Loucy (cell line): ENCODE data around the gene TRAPPC12.
"Not testable (repeated sequence)": the region's sequence is repeated elsewhere in the genome, so short reads cannot be mapped to it uniquely, and the experiment has no call there.

Source experiments
- H2AFZ ChIP-seq: fragments of 200-600 bp; sonication (generic); 2 replicates; pipeline ENCODE4 v1.6.0; 2016; ENCODE audit warnings: antibody characterized with exemption, mild to moderate bottlenecking, low read length, moderate library complexity
- H3F3A ChIP-seq: fragments of 200-600 bp; 2 replicates; pipeline ENCODE4 v1.6.0; 2016; ENCODE audit warnings: antibody characterized with exemption, low read depth, mild to moderate bottlenecking
- H3K27me3 ChIP-seq: fragments of 200-600 bp; sonication (generic); 2 replicates; pipeline ENCODE4 v1.6.1; 2014; ENCODE audit warnings: low read length, mild to moderate bottlenecking; ENCODE audit not compliant: insufficient read depth, poor library complexity, severe bottlenecking
- H3K36me3 ChIP-seq: fragments of 200-600 bp; sonication (generic); 2 replicates; pipeline ENCODE4 v1.6.1; 2016; ENCODE audit warnings: low read length; ENCODE audit not compliant: insufficient read depth
- H3K4me1 ChIP-seq: fragments of 200-600 bp; sonication (generic); 2 replicates; pipeline ENCODE4 v1.5.1; 2014; ENCODE audit warnings: low read length, mild to moderate bottlenecking; ENCODE audit not compliant: insufficient read depth, poor library complexity, severe bottlenecking
- H3K4me2 ChIP-seq: fragments of 200-600 bp; sonication (generic); 2 replicates; pipeline ENCODE4 v1.6.0; 2014; ENCODE audit warnings: antibody characterized with exemption, low read length, low read depth, mild to moderate bottlenecking; ENCODE audit not compliant: poor library complexity, severe bottlenecking
- H3K4me3 ChIP-seq: fragments of 200-600 bp; sonication (generic); 2 replicates; pipeline ENCODE4 v1.5.1; 2014; ENCODE audit warnings: low read length, mild to moderate bottlenecking, mixed read lengths; ENCODE audit not compliant: poor library complexity, severe bottlenecking
- H3K79me2 ChIP-seq: fragments of 200-600 bp; sonication (generic); 2 replicates; pipeline ENCODE4 v1.6.1; 2014; ENCODE audit warnings: low read length; ENCODE audit not compliant: insufficient read depth
- H3K9ac ChIP-seq: fragments of 200-600 bp; sonication (generic); 2 replicates; pipeline ENCODE4 v1.6.0; 2014; ENCODE audit warnings: mild to moderate bottlenecking, low read depth, low read length, moderate library complexity; ENCODE audit not compliant: poor library complexity, severe bottlenecking
- H3K9me2 ChIP-seq: fragments of 200-600 bp; sonication (generic); replicated peaks from 2 replicates; pipeline ENCODE4 v1.6.1; 2016; ENCODE audit warnings: low read depth, low read length, mixed read lengths
- H3K9me3 ChIP-seq: fragments of 200-600 bp; sonication (generic); 2 replicates; pipeline ENCODE4 v1.6.1; 2014; ENCODE audit warnings: mild to moderate bottlenecking, antibody characterized with exemption, low read length, low read depth; ENCODE audit not compliant: insufficient read depth
- H4K20me1 ChIP-seq: fragments of 200-600 bp; sonication (generic); 2 replicates; pipeline ENCODE4 v1.6.0; 2014; ENCODE audit warnings: antibody characterized with exemption, low read length, mild to moderate bottlenecking; ENCODE audit not compliant: insufficient read depth, poor library complexity, severe bottlenecking
- EZH2phosphoT487 ChIP-seq: fragments of 200-600 bp; IDR thresholded peaks from 2 replicates; pipeline ENCODE4 v1.6.1; 2018; ENCODE audit warnings: antibody characterized with exemption, mild to moderate bottlenecking, moderate library complexity, borderline replicate concordance
- TF ChIP-seq, protein P1 (sequence below): fragments of 200-600 bp; sonication (generic); conservative IDR thresholded peaks from 2 replicates; pipeline ENCODE4 v1.5.1; 2014; ENCODE audit warnings: mild to moderate bottlenecking, antibody characterized with exemption, low read length

The TRAPPC12 gene

GRCh38 chr2:3368261-3368722 is 11.2 kb upstream of the TRAPPC12 start:
- H3F3A ChIP-seq, result no peaks in the 10 kb centered on the region
- H2AFZ ChIP-seq, result no peak overlapping the region
- H3K4me3 ChIP-seq, result no peak overlapping the region
- H3K4me2 ChIP-seq, result no peak overlapping the region
- no peaks in the 10 kb centered on the region for H3K9me3 ChIP-seq
- no peak overlapping the region for H3K9ac ChIP-seq
- H4K20me1 ChIP-seq, result no peaks in the 10 kb centered on the region
- no peaks in the 10 kb centered on the region for H3K27me3 ChIP-seq
- TF ChIP-seq, protein P1, sequence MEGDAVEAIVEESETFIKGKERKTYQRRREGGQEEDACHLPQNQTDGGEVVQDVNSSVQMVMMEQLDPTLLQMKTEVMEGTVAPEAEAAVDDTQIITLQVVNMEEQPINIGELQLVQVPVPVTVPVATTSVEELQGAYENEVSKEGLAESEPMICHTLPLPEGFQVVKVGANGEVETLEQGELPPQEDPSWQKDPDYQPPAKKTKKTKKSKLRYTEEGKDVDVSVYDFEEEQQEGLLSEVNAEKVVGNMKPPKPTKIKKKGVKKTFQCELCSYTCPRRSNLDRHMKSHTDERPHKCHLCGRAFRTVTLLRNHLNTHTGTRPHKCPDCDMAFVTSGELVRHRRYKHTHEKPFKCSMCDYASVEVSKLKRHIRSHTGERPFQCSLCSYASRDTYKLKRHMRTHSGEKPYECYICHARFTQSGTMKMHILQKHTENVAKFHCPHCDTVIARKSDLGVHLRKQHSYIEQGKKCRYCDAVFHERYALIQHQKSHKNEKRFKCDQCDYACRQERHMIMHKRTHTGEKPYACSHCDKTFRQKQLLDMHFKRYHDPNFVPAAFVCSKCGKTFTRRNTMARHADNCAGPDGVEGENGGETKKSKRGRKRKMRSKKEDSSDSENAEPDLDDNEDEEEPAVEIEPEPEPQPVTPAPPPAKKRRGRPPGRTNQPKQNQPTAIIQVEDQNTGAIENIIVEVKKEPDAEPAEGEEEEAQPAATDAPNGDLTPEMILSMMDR, result no peak
- no peak for TF ChIP-seq EZH2phosphoT487
- no peaks in the 10 kb centered on the region for H3K36me3 ChIP-seq
- peaks cover 36% of the 10 kb centered on the region; the same call in 1 of the 2 replicates for H3K79me2 ChIP-seq
- peaks cover 2% of the 10 kb centered on the region for H3K4me1 ChIP-seq
- H3K9me2 ChIP-seq, result no peaks in the 10 kb centered on the region

DNA sequence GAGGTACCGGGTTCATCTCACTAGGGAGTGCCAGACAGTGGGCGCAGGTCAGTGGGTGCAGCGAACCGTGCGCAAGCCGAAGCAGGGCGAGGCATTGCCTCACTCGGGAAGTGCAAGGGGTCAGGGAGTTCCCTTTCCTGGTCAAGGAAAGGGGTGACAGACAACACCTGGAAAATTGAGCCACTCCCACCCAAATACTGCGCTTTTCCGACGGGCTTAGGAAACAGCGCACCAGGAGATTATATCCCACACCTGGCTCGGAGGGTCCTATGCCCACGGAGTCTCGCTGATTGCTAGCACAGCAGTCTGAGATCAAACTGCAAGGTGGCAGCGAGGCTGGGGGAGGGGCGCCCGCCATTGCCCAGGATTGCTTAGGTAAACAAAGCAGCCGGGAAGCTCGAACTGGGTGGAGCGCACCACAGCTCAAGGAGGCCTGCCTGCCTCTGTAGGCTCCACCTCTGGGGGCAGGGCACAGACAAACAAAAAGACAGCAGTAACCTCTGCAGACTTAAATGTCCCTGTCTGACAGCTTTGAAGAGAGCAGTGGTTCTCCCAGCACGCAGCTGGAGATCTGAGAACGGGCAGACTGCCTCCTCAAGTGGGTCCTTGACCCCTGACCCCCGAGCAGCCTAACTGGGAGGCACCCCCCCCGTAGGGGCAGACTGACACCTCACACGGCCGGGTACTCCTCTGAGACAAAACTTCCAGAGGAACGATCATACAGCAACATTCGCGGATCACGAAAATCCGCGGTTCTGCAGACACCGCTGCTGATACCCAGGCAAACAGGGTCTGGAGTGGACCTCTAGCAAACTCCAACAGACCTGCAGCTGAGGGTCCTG is 9.9 kb upstream of the TRAPPC12 start:
- H3K4me3 ChIP-seq, H3K36me3 ChIP-seq, H3K27me3 ChIP-seq, H3K9ac ChIP-seq, H4K20me1 ChIP-seq, H3K4me2 ChIP-seq, H3K9me2 ChIP-seq, H3K9me3 ChIP-seq, H2AFZ ChIP-seq, H3K4me1 ChIP-seq, H3F3A ChIP-seq: not testable (repeated sequence)
- peaks cover 24% of the 10 kb centered on the region; the same call in 1 of the 2 replicates for H3K79me2 ChIP-seq

DNA sequence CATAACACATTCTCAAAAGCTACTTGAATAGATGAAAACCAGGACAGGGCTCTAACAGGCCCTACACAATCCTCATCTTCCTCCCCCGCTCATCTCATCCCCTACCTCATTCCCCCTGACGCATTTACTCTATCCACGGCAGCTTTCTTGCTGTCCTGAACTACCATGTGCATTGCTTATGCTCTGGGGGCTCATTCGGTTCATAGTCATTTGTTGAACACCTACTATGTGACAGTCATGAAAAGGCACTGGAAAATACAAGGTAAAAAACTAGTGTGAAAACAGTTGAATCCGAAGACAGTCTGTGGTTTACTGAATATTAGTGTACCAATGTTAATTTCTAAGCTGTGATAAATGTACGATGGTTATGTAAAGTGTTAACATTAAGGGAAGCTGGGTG is 2.7 kb upstream of the TRAPPC12 start:
- no peaks in the 10 kb centered on the region for H3K9me3 ChIP-seq
- no peaks in the 10 kb centered on the region for H3K27me3 ChIP-seq
- no peaks in the 10 kb centered on the region for H4K20me1 ChIP-seq
- peak overlapping the region; percentile 83 for H3K4me3 ChIP-seq
- peak overlapping the region; percentile 74; the same call in 1 of the 2 replicates for H2AFZ ChIP-seq
- no peaks in the 10 kb centered on the region for H3K36me3 ChIP-seq
- H3K4me1 ChIP-seq, result peaks cover 25% of the 10 kb centered on the region
- peak overlapping the region; percentile 73 for H3K9ac ChIP-seq
- TF ChIP-seq, protein P1, result no peak
- no peak for TF ChIP-seq EZH2phosphoT487
- H3F3A ChIP-seq, result no peaks in the 10 kb centered on the region
- peak overlapping the region; percentile 98 for H3K4me2 ChIP-seq
- peaks cover 47% of the 10 kb centered on the region for H3K79me2 ChIP-seq
- no peaks in the 10 kb centered on the region for H3K9me2 ChIP-seq

GRCh38 chr2:3377279-3377611 is 2.2 kb upstream of the TRAPPC12 start:
- TF ChIP-seq, protein P1, result no peak
- TF ChIP-seq EZH2phosphoT487, result no peak
- peaks cover 49% of the 10 kb centered on the region for H3K79me2 ChIP-seq
- peak overlapping the region; percentile 74 for H2AFZ ChIP-seq

More at GRCh38 chr2:3377279-3377611, 2.2 kb upstream of the TRAPPC12 start:
- H4K20me1 ChIP-seq, result no peaks in the 10 kb centered on the region
- H3K9me3 ChIP-seq, result no peaks in the 10 kb centered on the region
- H3K9me2 ChIP-seq, result no peaks in the 10 kb centered on the region
- peak overlapping the region; percentile 98 for H3K4me2 ChIP-seq
- H3F3A ChIP-seq, result no peaks in the 10 kb centered on the region
- H3K4me1 ChIP-seq, result peaks cover 25% of the 10 kb centered on the region
- H3K36me3 ChIP-seq, result no peaks in the 10 kb centered on the region
- peak overlapping the region; percentile 83 for H3K4me3 ChIP-seq
- no peaks in the 10 kb centered on the region for H3K27me3 ChIP-seq
- H3K9ac ChIP-seq, result peak overlapping the region; percentile 73
